ENCODE data around the gene PTPRO.

PTPRO gene

GRCh38 chr12:15355766-15356165, 33.5 kb downstream of the PTPRO start:
- no peak for DNase-seq

GRCh38 chr12:15356951-15357364, 34.6 kb downstream of the PTPRO start:
- DNase-seq = no peak

- DNase-seq = no peak
These were observed 42.2 kb downstream of the PTPRO start for GRCh38 chr12:15364221-15365160.

GRCh38 chr12:15368812-15369211, 46.5 kb downstream of the PTPRO start:
- DNase-seq = no peak

GRCh38 chr12:15372352-15372751, 50.0 kb downstream of the PTPRO start:
- DNase-seq = no peak

- no peak for DNase-seq
These were observed 65.5 kb downstream of the PTPRO start for GRCh38 chr12:15387772-15388171.

- DNase-seq = no peak
These were observed 67.3 kb downstream of the PTPRO start for GRCh38 chr12:15389561-15389960.

GRCh38 chr12:15393037-15393436, 70.7 kb downstream of the PTPRO start:
- DNase-seq = no peak

GRCh38 chr12:15393995-15394394, 71.7 kb downstream of the PTPRO start:
- no peak for DNase-seq

GRCh38 chr12:15404485-15404884, 82.2 kb downstream of the PTPRO start:
- no peak for DNase-seq

GRCh38 chr12:15405606-15406005, 83.3 kb downstream of the PTPRO start:
- DNase-seq = no peak

- no peak for DNase-seq
These were observed 84.7 kb downstream of the PTPRO start for GRCh38 chr12:15407025-15407424.

GRCh38 chr12:15411842-15412241, 89.5 kb downstream of the PTPRO start:
- DNase-seq = no peak

GRCh38 chr12:15417691-15418090, 95.4 kb downstream of the PTPRO start:
- DNase-seq = no peak

GRCh38 chr12:15423629-15424028, 101.3 kb downstream of the PTPRO start:
- DNase-seq = no peak

GRCh38 chr12:15427913-15428312, 105.6 kb downstream of the PTPRO start:
- DNase-seq = no peak

- DNase-seq = no peak
These were observed 106.3 kb downstream of the PTPRO start for GRCh38 chr12:15428632-15429031.

- DNase-seq = no peak
These were observed 107.0 kb downstream of the PTPRO start for GRCh38 chr12:15429262-15429661.

GRCh38 chr12:15435597-15435996, 113.3 kb downstream of the PTPRO start:
- no peak for DNase-seq

- no peak for DNase-seq
These were observed 117.2 kb downstream of the PTPRO start for GRCh38 chr12:15439459-15439858.

- DNase-seq = no peak
These were observed 120.7 kb downstream of the PTPRO start for GRCh38 chr12:15443050-15443449.

- DNase-seq = no peak
These were observed 121.3 kb downstream of the PTPRO start for GRCh38 chr12:15443611-15444010.

GRCh38 chr12:15444523-15444922, 122.2 kb downstream of the PTPRO start:
- DNase-seq = no peak

- no peak for DNase-seq
These were observed 124.5 kb downstream of the PTPRO start for GRCh38 chr12:15446807-15447206.

- no peak for DNase-seq
These were observed 131.3 kb downstream of the PTPRO start for GRCh38 chr12:15453613-15454012.

All from cortex of kidney (tissue), 1 donor.